Activated naive CD4-positive, alpha-beta T cell treated with anti-CD3 and anti-CD28 coated beads for 36 hours (primary cell): ENCODE data around the gene ELOVL5. TPM values are rescaled to one million over a fixed set of nuclear protein-coding genes. Genes with fewer than 3 reads are reported as not detected.

Source experiments
- CTCF ChIA-PET: fragments of 350-600 bp; sonication (Branson Sonifier 250); formaldehyde crosslinking; loops from one replicate; lab custom pipeline; 2021; ENCODE audit warnings: antibody characterized with exemption; lab: Charles Lee
- DNase-seq: peaks from one replicate; pipeline ENCODE4 v3.0.0-alpha.2; 2020
- H3K27ac Mint-ChIP-seq: one replicate; pipeline ENCODE4 v1.8.0; 2021; ENCODE audit warnings: mild to moderate bottlenecking, mixed read lengths
- H3K27me3 Mint-ChIP-seq: one replicate; pipeline ENCODE4 v1.8.0; 2021; ENCODE audit warnings: low read depth, mixed read lengths
- H3K36me3 Mint-ChIP-seq: one replicate; pipeline ENCODE4 v1.8.0; 2021; ENCODE audit warnings: low read depth, mixed read lengths
- H3K4me1 Mint-ChIP-seq: one replicate; pipeline ENCODE4 v1.8.0; 2021; ENCODE audit warnings: low read depth, mixed read lengths
- H3K4me3 Mint-ChIP-seq: one replicate; pipeline ENCODE4 v1.8.0; 2021; ENCODE audit warnings: mild to moderate bottlenecking, moderate library complexity, mixed read lengths
- H3K9me3 Mint-ChIP-seq: one replicate; pipeline ENCODE4 v1.8.0; 2021; ENCODE audit warnings: mixed read lengths
- intact Hi-C: fragments of 100-400 bp; cut with micrococcal nuclease; formaldehyde crosslinking; loops from one replicate; pipeline ENCODE4 v1.15.1; 2023
- total RNA-seq, 2 experiments: library from RNA; stranded (reverse); gene quantifications; one replicate each; pipeline ENCODE4 v1.2.3, GENCODE V29; 2021

ELOVL5 gene
- total RNA-seq, 2 experiments from 2014 or later: 132 to 136 TPM

- no peaks in the 10 kb centered on the region for H3K9me3 Mint-ChIP-seq
- no peaks in the 10 kb centered on the region for H3K27me3 Mint-ChIP-seq
- H3K27ac Mint-ChIP-seq: no peak overlapping the region
- CTCF ChIA-PET: interaction anchor here (1.2 kb wide), 1 partner anchor 111 kb away, joined by 4 read pairs; no protein-coding TSS in a partner anchor
- H3K4me3 Mint-ChIP-seq: no peak overlapping the region
- DNase-seq: no peak
- peaks cover 27% of the 10 kb centered on the region for H3K4me1 Mint-ChIP-seq
- H3K36me3 Mint-ChIP-seq: peaks cover 43% of the 10 kb centered on the region
- intact Hi-C loops: no loop called here
Observed at GRCh38 chr6:53282741-53283140, 66.0 kb downstream of the ELOVL5 start.

- no peak overlapping the region for H3K27ac Mint-ChIP-seq
- intact Hi-C loops: no loop called here
- CTCF ChIA-PET: interaction anchor here (1.2 kb wide), 1 partner anchor 111 kb away, joined by 4 read pairs; no protein-coding TSS in a partner anchor
- no peaks in the 10 kb centered on the region for H3K9me3 Mint-ChIP-seq
- H3K27me3 Mint-ChIP-seq: no peaks in the 10 kb centered on the region
- no peak overlapping the region for H3K4me3 Mint-ChIP-seq
- peaks cover 27% of the 10 kb centered on the region for H3K4me1 Mint-ChIP-seq
- DNase-seq: no peak
- H3K36me3 Mint-ChIP-seq: peaks cover 42% of the 10 kb centered on the region
Observed at GRCh38 chr6:53282234-53282633, 66.5 kb downstream of the ELOVL5 start.

GRCh38 chr6:53281518-53282215 lies 67.1 kb downstream of the ELOVL5 start:
- CTCF ChIA-PET: interaction anchor here (1.6 to 1.9 kb wide), 2 partner anchors 110 to 128 kb away, joined by 4 read pairs; no protein-coding TSS in a partner anchor
- Mint-ChIP-seq H3K27ac (no peak overlapping the region), H3K4me1 (peaks cover 27% of the 10 kb centered on the region), H3K27me3 (no peaks in the 10 kb centered on the region), H3K4me3 (no peak overlapping the region), H3K36me3 (peaks cover 42% of the 10 kb centered on the region), H3K9me3 (no peaks in the 10 kb centered on the region)
- no peak for DNase-seq
- intact Hi-C loops: no loop called here

DNA sequence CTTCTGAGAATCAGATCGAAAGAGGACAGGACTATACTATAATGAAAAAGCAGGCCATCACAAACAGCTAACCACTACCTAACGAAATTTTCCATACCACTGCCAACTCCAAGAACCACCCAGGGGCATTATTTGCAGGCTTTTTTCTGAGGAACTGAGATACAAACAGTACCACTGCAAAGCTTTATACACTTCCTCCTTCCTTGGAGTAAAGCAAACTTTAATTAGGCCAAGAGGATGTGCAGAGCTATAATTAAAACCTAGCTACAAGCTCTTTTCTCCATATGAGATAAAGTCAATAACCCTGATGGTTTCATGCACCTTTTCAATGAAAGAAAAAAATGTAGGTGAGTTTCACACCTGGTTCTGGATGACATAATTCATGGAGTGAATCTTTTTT lies 68.5 kb downstream of the ELOVL5 start:
- no peaks in the 10 kb centered on the region for H3K27me3 Mint-ChIP-seq
- H3K9me3 Mint-ChIP-seq: no peaks in the 10 kb centered on the region
- intact Hi-C loops: no loop called here
- peaks cover 42% of the 10 kb centered on the region for H3K36me3 Mint-ChIP-seq
- CTCF ChIA-PET: interaction anchor here (1.6 to 1.9 kb wide), 2 partner anchors 109 to 130 kb away, joined by 4 read pairs; no protein-coding TSS in a partner anchor
- DNase-seq: no peak
- no peak overlapping the region for H3K4me3 Mint-ChIP-seq
- H3K27ac Mint-ChIP-seq: no peak overlapping the region
- H3K4me1 Mint-ChIP-seq: peaks cover 24% of the 10 kb centered on the region

GRCh38 chr6:53279293-53279692 lies 69.5 kb downstream of the ELOVL5 start:
- Mint-ChIP-seq H3K9me3 (no peaks in the 10 kb centered on the region), H3K27ac (no peak overlapping the region), H3K4me3 (no peak overlapping the region), H3K27me3 (no peaks in the 10 kb centered on the region), H3K4me1 (peaks cover 19% of the 10 kb centered on the region), H3K36me3 (peaks cover 45% of the 10 kb centered on the region)
- intact Hi-C loops: no loop called here
- no peak for DNase-seq
- CTCF ChIA-PET: interaction anchor here (1.2 kb wide), 1 partner anchor 107 kb away, joined by 3 read pairs; no protein-coding TSS in a partner anchor

GRCh38 chr6:53273370-53273769 lies 75.4 kb downstream of the ELOVL5 start:
- peaks cover 62% of the 10 kb centered on the region for H3K36me3 Mint-ChIP-seq
- H3K4me1 Mint-ChIP-seq: peaks cover 2% of the 10 kb centered on the region
- no peak for DNase-seq
- no peak overlapping the region for H3K4me3 Mint-ChIP-seq
- intact Hi-C loops: no loop called here
- CTCF ChIA-PET: interaction anchor here (0.6 to 1.4 kb wide), 5 partner anchors 14 to 216 kb away, joined by 3 to 6 read pairs (median 3); no protein-coding TSS in a partner anchor
- no peak overlapping the region for H3K27ac Mint-ChIP-seq
- H3K9me3 Mint-ChIP-seq: no peaks in the 10 kb centered on the region
- H3K27me3 Mint-ChIP-seq: no peaks in the 10 kb centered on the region

GRCh38 chr6:53269827-53270226 lies 78.9 kb downstream of the ELOVL5 start:
- intact Hi-C loops: no loop called here
- Mint-ChIP-seq H3K36me3 (peaks cover 67% of the 10 kb centered on the region), H3K27me3 (no peaks in the 10 kb centered on the region), H3K9me3 (no peaks in the 10 kb centered on the region), H3K4me1 (peaks cover 2% of the 10 kb centered on the region), H3K27ac (no peak overlapping the region), H3K4me3 (no peak overlapping the region)
- CTCF ChIA-PET: interaction anchor here (0.7 to 0.9 kb wide), 2 partner anchors 14 to 70 kb away, joined by 3 read pairs; no protein-coding TSS in a partner anchor
- DNase-seq: no peak

GRCh38 chr6:53268858-53269608 lies 79.7 kb downstream of the ELOVL5 start:
- CTCF ChIA-PET: interaction anchor here (0.8 kb wide), 1 partner anchor 165 kb away, joined by 4 read pairs; no protein-coding TSS in a partner anchor
- Mint-ChIP-seq H3K36me3 (peaks cover 67% of the 10 kb centered on the region), H3K27me3 (no peaks in the 10 kb centered on the region), H3K9me3 (no peaks in the 10 kb centered on the region), H3K27ac (no peak overlapping the region), H3K4me3 (no peak overlapping the region), H3K4me1 (peaks cover 2% of the 10 kb centered on the region)
- intact Hi-C loops: no loop called here
- no peak for DNase-seq

DNA sequence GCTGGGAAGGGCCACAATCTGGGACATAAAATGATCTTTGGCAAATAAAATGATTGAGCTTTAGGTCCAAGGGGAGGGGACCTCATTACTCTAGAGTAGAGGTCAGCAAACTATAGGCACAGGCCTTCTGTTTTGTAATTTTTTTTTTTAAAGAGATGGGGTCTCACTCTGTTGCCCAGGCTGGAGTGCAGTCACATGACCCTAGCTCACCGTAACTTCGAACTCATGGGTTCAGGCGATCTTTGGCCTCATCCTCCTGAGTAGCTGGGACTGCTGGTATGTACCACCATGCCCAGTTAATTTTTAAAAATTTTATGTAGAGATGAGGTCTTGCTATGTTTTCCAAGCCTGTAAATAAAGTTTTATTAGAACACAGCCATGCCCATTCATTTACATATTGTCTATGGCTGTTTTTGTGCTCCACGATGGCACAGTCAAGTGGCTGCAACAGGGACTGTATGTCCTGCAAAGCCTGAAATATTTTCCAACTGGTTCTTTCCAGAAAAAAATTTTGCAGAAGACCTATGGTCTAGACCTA lies 82.1 kb downstream of the ELOVL5 start:
- Mint-ChIP-seq H3K36me3 (peaks cover 67% of the 10 kb centered on the region), H3K27ac (no peak overlapping the region), H3K4me1 (peaks cover 2% of the 10 kb centered on the region), H3K9me3 (no peaks in the 10 kb centered on the region), H3K4me3 (no peak overlapping the region), H3K27me3 (no peaks in the 10 kb centered on the region)
- intact Hi-C loops: no loop called here
- CTCF ChIA-PET: no interaction called here
- no peak for DNase-seq

DNA sequence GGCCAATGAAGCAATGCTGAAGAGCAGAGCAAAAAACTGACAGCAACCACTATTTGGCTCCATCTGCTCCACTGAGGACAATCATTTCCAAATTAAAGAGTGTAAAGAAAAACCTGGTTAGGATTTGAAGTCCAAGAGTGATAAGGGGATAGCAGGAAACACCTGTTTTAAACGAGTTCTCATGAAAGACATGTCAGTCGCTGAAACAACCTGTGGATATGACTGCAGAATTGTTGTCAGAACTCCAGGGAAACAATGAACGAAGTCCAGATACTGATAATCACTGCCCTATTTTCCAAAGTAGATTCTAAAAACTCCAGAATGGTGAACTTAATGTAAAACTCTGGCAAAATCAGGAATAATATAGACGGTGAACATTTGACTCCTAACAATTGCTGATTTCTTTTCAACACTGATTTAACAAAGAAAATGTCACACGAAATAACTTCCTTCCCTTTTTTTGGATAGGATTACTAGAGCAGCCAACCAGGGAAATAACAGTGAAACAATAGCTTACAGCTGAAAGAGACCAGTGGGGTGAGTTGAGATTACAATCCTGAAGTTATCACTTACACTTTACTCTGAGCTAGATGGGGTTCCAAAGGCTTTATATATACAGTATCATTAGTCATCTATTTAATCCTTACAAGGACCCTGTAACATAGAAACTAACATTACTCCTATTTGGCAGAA lies 83.7 kb downstream of the ELOVL5 start:
- Mint-ChIP-seq H3K4me3 (no peak overlapping the region), H3K4me1 (peaks cover 2% of the 10 kb centered on the region), H3K27me3 (no peaks in the 10 kb centered on the region), H3K27ac (no peak overlapping the region), H3K36me3 (peaks cover 73% of the 10 kb centered on the region), H3K9me3 (no peaks in the 10 kb centered on the region)
- intact Hi-C loops: no loop called here
- CTCF ChIA-PET: interaction anchor here (0.9 kb wide), 1 partner anchor 168 kb away, joined by 3 read pairs; no protein-coding TSS in a partner anchor
- no peak for DNase-seq

GRCh38 chr6:53264337-53264736 lies 84.4 kb downstream of the ELOVL5 start:
- Mint-ChIP-seq H3K27me3 (no peaks in the 10 kb centered on the region), H3K4me3 (no peak overlapping the region), H3K4me1 (peaks cover 2% of the 10 kb centered on the region), H3K9me3 (no peaks in the 10 kb centered on the region), H3K27ac (no peak overlapping the region), H3K36me3 (peaks cover 74% of the 10 kb centered on the region)
- DNase-seq: no peak
- intact Hi-C loops: no loop called here
- CTCF ChIA-PET: no interaction called here

GRCh38 chr6:53263917-53264316 lies 84.8 kb downstream of the ELOVL5 start:
- CTCF ChIA-PET: interaction anchor here (0.6 kb wide), 1 partner anchor 161 kb away, joined by 3 read pairs; no protein-coding TSS in a partner anchor
- H3K27ac Mint-ChIP-seq: no peak overlapping the region
- intact Hi-C loops: no loop called here

More at GRCh38 chr6:53263917-53264316, 84.8 kb downstream of the ELOVL5 start:
- Mint-ChIP-seq H3K9me3 (no peaks in the 10 kb centered on the region), H3K4me1 (no peaks in the 10 kb centered on the region), H3K36me3 (peaks cover 74% of the 10 kb centered on the region), H3K27me3 (no peaks in the 10 kb centered on the region), H3K4me3 (no peak overlapping the region)
- no peak for DNase-seq
